Gastroesophageal sphincter (tissue), 4 donors: ENCODE measurements around the gene ERO1A. TPM values are rescaled to one million over a fixed set of nuclear protein-coding genes. Genes with fewer than 3 reads are reported as not detected.
"Not testable (repeated sequence)": the region's sequence is repeated elsewhere in the genome, so short reads cannot be mapped to it uniquely, and the experiment has no call there.

Experiments
- ATAC-seq: fragments of 150-250 bp; one replicate; pipeline ENCODE4 v1.9.1; 2016; ENCODE audit warnings: mild to moderate bottlenecking, moderate library complexity
- H3K27ac ChIP-seq, 4 donors: fragments of 200-600 bp; sonication (generic) in 3 of 4; 1 replicate in 3 of 4; 2 replicates in 1 of 4; pipeline ENCODE4 v1.5.1; 2016 to 2019
- H3K27me3 ChIP-seq: fragments of 200-600 bp; sonication (generic); one replicate; pipeline ENCODE4 v1.5.1; 2019
- H3K36me3 ChIP-seq, 2 donors: fragments of 200-600 bp; sonication (generic); one replicate each; pipeline ENCODE4 v1.5.1; 2019; ENCODE audit warnings: control low read depth in 1 of 2
- H3K4me1 ChIP-seq, 3 donors: fragments of 200-600 bp; sonication (generic); 1 replicate in 2 of 3; 2 replicates in 1 of 3; pipeline ENCODE4 v1.5.1; 2016 to 2019; ENCODE audit warnings: control low read depth in 2 of 3
- H3K4me3 ChIP-seq, 2 donors: fragments of 200-600 bp; sonication (generic); one replicate each; pipeline ENCODE4 v1.5.1; 2019; ENCODE audit warnings: mild to moderate bottlenecking in 1 of 2, moderate library complexity in 1 of 2
- H3K9me3 ChIP-seq, 3 donors: fragments of 200-600 bp; sonication (generic); one replicate each; pipeline ENCODE4 v1.5.1; 2017 to 2019; ENCODE audit warnings: control low read depth in 2 of 3
- EP300 ChIP-seq: sonication (generic); formaldehyde crosslinking; IDR thresholded peaks from one replicate; pipeline ENCODE4 v1.6.1; 2017; ENCODE audit warnings: antibody characterized with exemption, mild to moderate bottlenecking
- POLR2A ChIP-seq, 2 donors: fragments of 450-650 bp; IDR thresholded peaks; one replicate each; pipeline ENCODE4 v1.6.1; 2017; ENCODE audit warnings: antibody characterized with exemption in 2 of 2, mild to moderate bottlenecking in 2 of 2, moderate library complexity in 1 of 2
- POLR2AphosphoS5 ChIP-seq: sonication (generic); formaldehyde crosslinking; IDR thresholded peaks from one replicate; pipeline ENCODE4 v1.6.1; 2017; ENCODE audit warnings: antibody characterized with exemption
- WGBS, 2 donors: methylation state at CpG; one replicate each; pipeline ENCODE4 v1.1.5; 2018; ENCODE audit warnings: low coverage in 1 of 2; 5-methylcytosine and 5-hydroxymethylcytosine counted together
- total RNA-seq, 4 donors: library from RNA; depleted of rRNA; stranded (reverse); fragments of >200 nt; gene quantifications; one replicate each; pipeline ENCODE4 v1.1.0, GENCODE V29; 2016
- TF ChIP-seq, protein P1 (sequence below), 4 experiments: fragments of 200-600 bp in 2 of 4; fragments of 450-650 bp in 2 of 4; sonication (generic) in 1 of 4; IDR thresholded peaks; one replicate each; pipeline ENCODE4 v1.5.1; 2017 to 2019; ENCODE audit warnings: antibody characterized with exemption in 4 of 4, mild to moderate bottlenecking in 2 of 4, moderate library complexity in 2 of 4

Gene ERO1A
- total RNA-seq, 4 donors from 2014 or later, result 41.9 to 55.1 (median 45.3) TPM

DNA sequence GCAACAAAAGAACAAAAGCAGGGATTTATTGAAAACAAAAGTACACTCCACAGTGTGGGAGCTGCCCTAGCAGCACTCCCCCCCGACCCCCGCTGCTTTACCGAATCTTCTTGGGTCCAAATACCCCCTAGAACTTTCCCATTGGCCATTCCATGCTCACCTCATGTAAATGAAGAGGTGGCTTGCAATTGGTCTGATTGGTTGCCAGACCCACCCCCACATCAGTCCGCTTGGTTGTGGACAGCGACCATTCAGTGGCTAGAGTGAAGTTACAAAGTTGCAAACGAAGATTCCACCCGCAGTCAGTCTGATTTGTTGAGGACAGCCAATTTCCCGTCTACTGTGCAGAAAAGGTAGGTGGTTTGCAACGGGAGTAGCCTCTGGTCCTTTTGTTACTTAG, 38.5 kb upstream of the ERO1A start:
- Histone ChIP-seq H3K9me3 (no peaks in the 10 kb centered on the region), H3K27ac (no peak overlapping the region), H3K4me1 (peaks cover 0 to 42% (median 0%) of the 10 kb centered on the region in 3 donors), H3K4me3 (no peak overlapping the region), H3K27me3 (no peaks in the 10 kb centered on the region), H3K36me3 (peaks cover 0 to 13% of the 10 kb centered on the region in 2 donors)
- TF ChIP-seq POLR2A (IDR thresholded peaks at IDR 0.05) (no peak), POLR2AphosphoS5 (no peak), EP300 (no peak)
- TF ChIP-seq, protein P1, sequence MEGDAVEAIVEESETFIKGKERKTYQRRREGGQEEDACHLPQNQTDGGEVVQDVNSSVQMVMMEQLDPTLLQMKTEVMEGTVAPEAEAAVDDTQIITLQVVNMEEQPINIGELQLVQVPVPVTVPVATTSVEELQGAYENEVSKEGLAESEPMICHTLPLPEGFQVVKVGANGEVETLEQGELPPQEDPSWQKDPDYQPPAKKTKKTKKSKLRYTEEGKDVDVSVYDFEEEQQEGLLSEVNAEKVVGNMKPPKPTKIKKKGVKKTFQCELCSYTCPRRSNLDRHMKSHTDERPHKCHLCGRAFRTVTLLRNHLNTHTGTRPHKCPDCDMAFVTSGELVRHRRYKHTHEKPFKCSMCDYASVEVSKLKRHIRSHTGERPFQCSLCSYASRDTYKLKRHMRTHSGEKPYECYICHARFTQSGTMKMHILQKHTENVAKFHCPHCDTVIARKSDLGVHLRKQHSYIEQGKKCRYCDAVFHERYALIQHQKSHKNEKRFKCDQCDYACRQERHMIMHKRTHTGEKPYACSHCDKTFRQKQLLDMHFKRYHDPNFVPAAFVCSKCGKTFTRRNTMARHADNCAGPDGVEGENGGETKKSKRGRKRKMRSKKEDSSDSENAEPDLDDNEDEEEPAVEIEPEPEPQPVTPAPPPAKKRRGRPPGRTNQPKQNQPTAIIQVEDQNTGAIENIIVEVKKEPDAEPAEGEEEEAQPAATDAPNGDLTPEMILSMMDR (IDR thresholded peaks at IDR 0.05), result no peak
- WGBS, 2 donors, result 94 to 97% methylated on average over 9 of the region's 9 CpGs
- no peak for ATAC-seq

DNA sequence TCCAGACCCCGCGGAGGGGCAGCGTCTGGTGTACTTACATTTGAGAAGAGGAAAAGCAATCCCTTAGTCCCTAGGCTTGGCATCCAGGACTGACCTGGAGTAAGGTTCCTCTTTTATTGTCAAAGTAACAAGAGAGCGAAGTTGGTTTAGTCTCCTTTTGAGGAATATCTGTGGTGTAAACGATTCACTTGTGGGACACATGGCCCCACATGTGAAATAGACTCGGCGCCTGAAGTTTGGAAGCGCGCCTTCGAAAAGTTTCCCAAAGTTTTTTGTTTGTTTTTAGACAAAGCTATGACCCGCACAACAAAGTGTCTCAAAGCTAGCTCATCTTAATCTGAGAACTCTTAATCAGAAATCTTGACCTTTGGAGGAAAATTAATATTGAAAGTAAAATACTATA, 35.4 kb upstream of the ERO1A start:
- Histone ChIP-seq H3K4me3 (peak overlapping the region; percentile 56 to 65), H3K27ac (peak overlapping the region; percentile 45 to 95 (median 88)), H3K9me3 (no peaks in the 10 kb centered on the region), H3K4me1 (peaks cover 0 to 32% (median 0%) of the 10 kb centered on the region in 3 donors), H3K27me3 (no peaks in the 10 kb centered on the region), H3K36me3 (peaks cover 0 to 44% of the 10 kb centered on the region in 2 donors)
- TF ChIP-seq EP300 (no peak), POLR2AphosphoS5 (no peak), POLR2A (IDR thresholded peaks at IDR 0.05) (no peak)
- TF ChIP-seq, protein P1 (IDR thresholded peaks at IDR 0.05), result no peak
- no peak for ATAC-seq
- 0 to 1% methylated on average over 7 of the region's 11 CpGs for WGBS, 2 donors

DNA sequence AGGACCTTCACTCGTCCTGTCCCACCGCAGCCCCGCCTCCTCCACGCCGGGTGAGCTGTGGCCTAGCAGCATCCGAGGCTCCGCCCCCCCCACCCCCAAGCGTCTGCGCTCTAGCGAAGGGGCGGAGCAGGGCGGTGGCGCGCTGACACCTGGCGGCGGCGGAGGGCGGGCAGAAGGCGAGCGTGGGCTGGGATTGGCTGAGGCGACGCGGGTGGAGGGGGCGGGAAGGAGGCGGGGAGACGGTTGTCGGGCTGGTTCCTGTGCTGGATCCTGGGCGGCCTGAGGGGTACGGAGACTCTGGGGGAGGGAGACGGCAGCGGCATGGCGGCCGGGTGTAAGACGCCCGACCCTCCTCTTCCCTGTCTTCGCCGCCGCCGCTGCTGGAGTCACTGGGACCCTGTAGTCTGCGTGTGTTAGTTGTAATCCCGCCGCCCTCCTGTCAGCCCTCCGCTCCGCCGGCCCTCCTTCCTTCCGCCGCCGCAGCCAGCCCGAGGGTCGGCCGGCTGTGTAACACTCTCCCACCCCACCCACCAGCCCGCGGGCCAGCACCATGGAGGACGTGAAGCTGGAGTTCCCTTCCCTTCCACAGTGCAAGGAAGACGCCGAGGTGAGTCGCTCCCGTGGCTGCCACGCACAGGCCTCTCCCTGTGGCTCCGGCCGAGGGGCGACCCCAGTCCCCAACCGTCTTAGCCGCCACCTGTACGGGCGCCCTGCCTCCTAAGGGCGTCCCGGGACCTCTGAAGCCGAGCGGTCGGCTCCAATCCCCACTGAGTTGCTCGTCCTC, 34.8 kb upstream of the ERO1A start, which contains the start of gene STYX:
STYX (plus strand) TSS at position 242 of the 784 bp plus-strand sequence; CDS start at position 551, 309 bp downstream.
- Histone ChIP-seq H3K27me3 (no peaks in the 10 kb centered on the region), H3K27ac (peak within 1 kb of the TSS; percentile 45 to 95 (median 88)), H3K36me3 (peaks cover 0 to 50% of the 10 kb centered on the region in 2 donors), H3K4me1 (peaks cover 0 to 29% (median 0%) of the 10 kb centered on the region in 3 donors), H3K9me3 (no peaks in the 10 kb centered on the region), H3K4me3 (peak within 1 kb of the TSS; percentile 56 to 65)
- 0% methylated on average over 1 of the region's 72 CpGs; no CpG with 5 or more reads in 1 of the 2 donors for WGBS, 2 donors
- TF ChIP-seq POLR2A (IDR thresholded peaks at IDR 0.05), result peak; percentile 67 to 71
- TF ChIP-seq, protein P1 (IDR thresholded peaks at IDR 0.05), result peak in 3 of 4 experiments; percentile 26 to 45 (median 44)
- TF ChIP-seq POLR2AphosphoS5, result peak; percentile 66
- TF ChIP-seq EP300, result no peak
- peak; percentile 99 for ATAC-seq

DNA sequence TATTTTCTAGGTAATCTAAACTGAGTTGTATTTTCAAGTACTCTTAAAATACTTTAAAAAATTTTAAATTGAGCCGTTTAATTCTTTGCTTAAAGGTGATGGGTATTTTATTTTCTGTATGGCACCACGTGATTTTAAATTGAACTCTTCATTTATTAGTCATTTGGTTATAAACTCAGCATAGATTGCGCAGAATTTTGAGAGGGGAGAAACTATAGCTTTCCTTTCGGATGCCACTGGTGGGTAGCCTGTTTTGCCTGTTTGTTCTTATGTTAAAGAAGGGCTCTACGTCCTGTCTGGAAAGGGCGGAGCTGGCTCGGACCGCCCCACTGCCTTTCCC, 34.2 kb upstream of the ERO1A start:
- Histone ChIP-seq H3K27me3 (no peaks in the 10 kb centered on the region), H3K27ac (peak overlapping the region; percentile 12 to 95 (median 88)), H3K36me3 (peaks cover 0 to 56% of the 10 kb centered on the region in 2 donors), H3K9me3 (no peaks in the 10 kb centered on the region), H3K4me3 (peak overlapping the region; percentile 6 to 65), H3K4me1 (peaks cover 0 to 29% (median 0%) of the 10 kb centered on the region in 3 donors)
- TF ChIP-seq POLR2A (IDR thresholded peaks at IDR 0.05) (no peak), EP300 (no peak), POLR2AphosphoS5 (no peak)
- TF ChIP-seq, protein P1 (IDR thresholded peaks at IDR 0.05), result no peak
- no peak for ATAC-seq
- WGBS, 2 donors, result 3 to 13% methylated on average over 4 to 6 of the region's 8 CpGs

DNA sequence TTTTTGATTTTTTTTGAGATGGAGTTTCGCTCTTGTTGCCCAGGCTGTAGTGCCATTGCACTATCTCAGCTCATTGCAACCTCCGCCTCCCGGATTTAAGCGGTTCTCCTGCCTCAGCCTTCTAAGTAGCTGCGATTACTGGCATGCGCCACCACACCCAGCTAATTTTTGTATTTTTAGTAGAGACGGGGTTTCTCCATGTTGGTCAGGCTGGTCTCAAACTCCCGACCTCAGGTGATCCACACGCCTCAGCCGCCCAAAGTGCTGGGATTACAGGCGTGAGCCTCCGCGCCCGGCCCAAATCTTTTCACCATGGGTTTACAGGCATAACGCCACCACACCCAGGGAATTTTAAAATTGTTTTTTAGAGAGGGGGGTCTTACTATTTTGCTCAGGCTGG, 33.7 kb upstream of the ERO1A start:
- not testable (repeated sequence) for ATAC-seq, H3K4me3 ChIP-seq, H3K27me3 ChIP-seq, H3K9me3 ChIP-seq
- peak overlapping the region in 3 of 4 donors; percentile 12 to 91 (median 85) for H3K27ac ChIP-seq
- peaks cover 2 to 59% of the 10 kb centered on the region in 2 donors for H3K36me3 ChIP-seq
- 90 to 95% methylated on average over 6 to 10 of the region's 15 CpGs for WGBS, 2 donors
- peaks cover 0 to 29% (median 0%) of the 10 kb centered on the region in 3 donors for H3K4me1 ChIP-seq

DNA sequence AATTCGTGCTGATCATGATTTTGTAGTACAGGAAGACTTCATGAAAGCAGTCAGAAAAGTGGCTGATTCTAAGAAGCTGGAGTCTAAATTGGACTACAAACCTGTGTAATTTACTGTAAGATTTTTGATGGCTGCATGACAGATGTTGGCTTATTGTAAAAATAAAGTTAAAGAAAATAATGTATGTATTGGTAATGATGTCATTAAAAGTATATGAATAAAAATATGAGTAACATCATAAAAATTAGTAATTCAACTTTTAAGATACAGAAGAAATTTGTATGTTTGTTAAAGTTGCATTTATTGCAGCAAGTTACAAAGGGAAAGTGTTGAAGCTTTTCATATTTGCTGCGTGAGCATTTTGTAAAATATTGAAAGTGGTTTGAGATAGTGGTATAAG, 32.2 kb upstream of the ERO1A start:
- not testable (repeated sequence) for H3K9me3 ChIP-seq, ATAC-seq, H3K27me3 ChIP-seq, H3K4me3 ChIP-seq, H3K27ac ChIP-seq
- 97 to 100% methylated on average over 2 of the region's 2 CpGs for WGBS, 2 donors
- Histone ChIP-seq H3K4me1 (peaks cover 0 to 24% (median 0%) of the 10 kb centered on the region in 3 donors), H3K36me3 (peaks cover 2 to 68% of the 10 kb centered on the region in 2 donors)
